GF-D8 (cell line): ENCODE data around the gene KNDC1.
"Not testable (repeated sequence)": the region's sequence is repeated elsewhere in the genome, so short reads cannot be mapped to it uniquely, and the experiment has no call there.

Experiments used
- DNase-seq: peaks from one replicate; lab custom pipeline; 2025; lab: John Stamatoyannopoulos, UW

The KNDC1 gene, protein sequence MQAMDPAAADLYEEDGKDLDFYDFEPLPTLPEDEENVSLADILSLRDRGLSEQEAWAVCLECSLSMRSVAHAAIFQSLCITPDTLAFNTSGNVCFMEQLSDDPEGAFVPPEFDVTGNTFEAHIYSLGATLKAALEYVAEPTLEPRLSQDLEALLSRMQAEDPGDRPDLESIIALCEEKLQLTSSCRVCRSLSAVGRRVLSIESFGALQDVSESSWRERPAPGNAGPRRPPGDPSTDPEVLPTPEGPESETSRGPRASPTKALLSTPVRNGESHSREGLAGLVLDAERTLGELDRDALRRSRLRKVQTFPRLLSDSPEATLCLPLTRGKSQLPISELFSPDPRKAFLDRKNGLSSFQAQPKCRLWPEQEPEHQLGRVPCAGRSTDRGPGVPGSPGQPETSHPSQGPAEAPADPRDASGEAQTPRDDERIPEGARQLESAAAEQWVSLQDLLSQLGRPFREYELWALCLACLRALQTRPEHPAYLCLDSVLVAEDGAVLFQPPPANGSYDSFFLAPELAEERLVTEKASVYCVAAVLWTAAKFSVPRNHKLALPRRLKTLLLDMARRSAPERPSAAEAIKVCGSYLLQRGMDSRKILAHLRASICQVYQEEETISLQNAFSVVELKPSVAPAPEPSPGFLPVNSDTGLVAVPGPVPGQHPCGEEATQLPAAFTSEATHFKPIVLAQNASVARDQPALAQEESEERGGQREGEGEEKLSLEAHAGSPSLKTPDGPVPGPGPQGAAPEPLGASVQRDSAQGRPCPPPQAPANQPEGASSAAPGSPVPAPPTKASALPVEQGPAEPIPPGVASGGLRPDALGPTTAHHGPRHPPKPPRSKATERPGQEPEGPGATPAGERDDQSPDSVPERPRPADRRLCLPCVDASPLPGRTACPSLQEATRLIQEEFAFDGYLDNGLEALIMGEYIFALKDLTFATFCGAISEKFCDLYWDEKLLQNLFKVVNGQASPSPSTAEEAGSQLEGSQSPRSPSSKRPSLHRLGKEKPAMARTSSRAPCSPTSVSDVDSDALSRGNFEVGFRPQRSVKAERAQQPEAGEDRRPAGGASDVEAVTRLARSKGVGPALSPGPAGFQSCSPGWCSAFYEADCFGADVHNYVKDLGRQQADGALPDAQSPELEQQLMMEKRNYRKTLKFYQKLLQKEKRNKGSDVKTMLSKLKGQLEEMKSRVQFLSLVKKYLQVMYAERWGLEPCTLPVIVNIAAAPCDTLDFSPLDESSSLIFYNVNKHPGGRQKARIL (N-terminal part only)

DNA sequence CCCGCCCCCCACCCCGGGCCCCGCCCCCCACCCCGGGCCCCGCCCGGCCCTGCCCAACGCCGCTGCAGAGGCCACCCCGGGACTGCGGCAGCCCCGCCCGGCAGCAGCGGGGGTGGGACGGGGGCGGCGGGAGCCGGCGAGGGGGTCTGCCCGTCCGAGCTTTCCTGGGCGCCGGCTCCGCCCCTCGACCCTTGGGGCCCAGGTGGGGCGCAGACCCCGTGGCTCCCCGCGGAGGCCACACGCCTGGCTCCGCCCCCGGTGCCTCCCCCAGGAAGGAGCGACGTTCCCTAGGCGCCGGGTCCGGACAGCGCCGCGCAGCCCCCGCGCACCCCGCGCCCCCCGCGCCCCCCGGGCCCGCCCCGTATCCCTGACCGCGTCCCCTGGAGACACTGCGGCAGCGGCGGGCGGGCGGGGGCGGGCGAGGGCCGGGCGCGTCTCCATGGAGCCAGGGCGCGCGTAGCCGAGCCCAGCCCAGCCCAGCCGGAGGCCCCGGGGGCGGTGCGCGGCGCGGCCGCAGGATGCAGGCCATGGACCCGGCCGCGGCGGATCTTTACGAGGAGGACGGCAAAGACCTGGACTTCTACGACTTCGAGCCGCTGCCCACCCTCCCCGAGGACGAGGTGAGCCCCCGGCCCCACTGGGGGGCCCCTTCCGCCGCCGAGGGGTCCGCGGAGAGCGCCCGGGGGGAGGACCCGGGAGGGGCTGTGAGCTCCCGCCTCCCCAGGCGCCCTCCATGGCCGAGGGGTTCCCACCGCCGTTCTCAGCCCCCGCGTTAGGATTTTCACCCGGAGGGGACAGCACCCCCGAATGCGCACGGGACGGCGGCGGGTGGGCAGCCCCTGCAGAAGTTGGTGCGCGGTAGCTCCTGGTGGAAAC lies at the start of gene KNDC1:
TSS of gene KNDC1 (plus strand) at position 270 of the 876 bp plus-strand sequence. CDS start at position 519, 249 bp downstream.
- DNase-seq = no peak

DNA sequence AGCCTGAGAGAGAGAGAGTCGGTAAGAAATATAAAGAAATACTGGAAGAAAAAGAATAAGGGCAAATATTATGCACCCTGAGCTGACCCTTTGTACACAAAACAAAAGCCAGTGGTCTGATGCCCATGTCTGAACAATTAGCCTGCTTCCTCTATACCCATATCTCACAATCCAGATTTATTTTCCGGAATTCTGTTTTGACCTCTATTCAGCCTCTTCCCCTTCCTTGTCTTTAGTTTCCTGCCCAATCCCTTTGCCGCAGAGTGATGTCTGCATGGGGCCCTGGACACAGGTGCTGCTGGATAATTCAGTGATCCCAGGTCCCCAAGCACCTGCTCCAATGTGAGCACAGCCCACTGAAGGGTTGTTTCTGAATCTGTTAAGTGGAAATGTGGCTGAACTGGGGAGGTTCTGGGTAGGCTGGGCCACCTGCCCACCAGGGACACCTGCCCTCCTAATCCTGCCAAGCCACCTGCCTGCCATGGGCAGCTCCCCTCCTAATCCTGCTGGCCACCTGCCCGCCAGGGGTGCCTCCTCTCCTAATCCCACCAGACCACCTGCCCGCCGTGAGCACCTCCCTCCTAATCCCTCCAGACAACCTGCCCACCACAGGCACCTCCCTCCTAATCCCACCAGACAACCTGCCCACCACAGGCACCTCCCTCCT lies 49.3 kb upstream of the KNDC1 start:
- no peak for DNase-seq

GRCh38 chr10:133111640-133112039 lies 48.4 kb upstream of the KNDC1 start:
- DNase-seq = not testable (repeated sequence)

DNA sequence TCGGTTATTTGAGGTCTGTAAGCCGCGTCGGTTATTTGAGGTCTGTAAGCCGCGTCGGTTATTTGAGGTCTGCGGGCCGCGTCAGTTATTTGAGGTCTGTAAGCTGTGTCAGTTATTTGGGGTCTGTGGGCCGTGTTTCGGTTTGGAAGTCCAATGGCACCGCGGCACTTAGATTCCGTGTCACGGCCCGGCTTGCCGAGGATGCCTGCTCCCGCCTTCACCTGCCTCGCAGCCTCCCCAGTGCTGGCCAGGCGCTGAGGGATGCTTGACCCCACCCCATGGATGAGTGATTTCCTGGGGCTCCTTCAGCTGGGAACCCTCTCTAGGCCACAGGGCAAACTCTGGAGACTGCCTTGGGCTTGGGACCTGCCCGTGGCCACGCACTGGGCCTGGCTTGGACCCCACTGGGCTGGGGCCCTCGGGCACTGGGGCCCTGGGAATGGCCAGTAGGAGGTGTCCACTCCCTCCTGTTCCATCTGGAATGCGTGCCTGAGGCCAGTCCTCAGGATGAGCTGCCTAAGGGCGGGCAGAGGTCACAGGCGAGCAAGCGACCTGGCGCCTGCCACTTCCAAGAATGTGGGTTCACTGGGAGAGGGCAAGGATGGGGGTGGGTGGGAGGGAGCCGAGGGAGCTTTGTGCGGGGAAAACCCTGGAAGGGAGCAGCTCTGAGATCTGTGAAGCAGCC lies 46.7 kb upstream of the KNDC1 start:
- DNase-seq = no peak

DNA sequence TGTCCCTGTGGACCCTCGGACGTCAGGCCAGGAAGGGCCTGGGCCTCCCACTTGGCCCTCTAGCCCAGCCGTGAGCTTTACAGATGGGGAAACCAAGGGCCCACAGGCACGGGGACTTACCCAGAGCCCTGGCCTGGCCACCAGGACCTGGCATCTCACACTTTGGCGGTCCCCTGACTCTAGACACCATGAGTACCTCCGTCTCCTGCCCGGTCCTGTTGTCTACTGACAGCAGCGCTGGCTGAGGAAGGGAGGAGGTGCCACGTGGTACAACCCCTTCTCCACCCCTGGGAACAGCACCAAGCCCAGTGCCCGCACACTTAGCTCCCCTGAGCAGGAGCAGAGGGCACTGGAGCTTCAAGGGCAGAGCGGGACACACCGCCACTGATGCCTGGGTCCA lies 46.2 kb upstream of the KNDC1 start:
- DNase-seq = no peak

GRCh38 chr10:133114251-133114650 lies 45.8 kb upstream of the KNDC1 start:
- DNase-seq = no peak

DNA sequence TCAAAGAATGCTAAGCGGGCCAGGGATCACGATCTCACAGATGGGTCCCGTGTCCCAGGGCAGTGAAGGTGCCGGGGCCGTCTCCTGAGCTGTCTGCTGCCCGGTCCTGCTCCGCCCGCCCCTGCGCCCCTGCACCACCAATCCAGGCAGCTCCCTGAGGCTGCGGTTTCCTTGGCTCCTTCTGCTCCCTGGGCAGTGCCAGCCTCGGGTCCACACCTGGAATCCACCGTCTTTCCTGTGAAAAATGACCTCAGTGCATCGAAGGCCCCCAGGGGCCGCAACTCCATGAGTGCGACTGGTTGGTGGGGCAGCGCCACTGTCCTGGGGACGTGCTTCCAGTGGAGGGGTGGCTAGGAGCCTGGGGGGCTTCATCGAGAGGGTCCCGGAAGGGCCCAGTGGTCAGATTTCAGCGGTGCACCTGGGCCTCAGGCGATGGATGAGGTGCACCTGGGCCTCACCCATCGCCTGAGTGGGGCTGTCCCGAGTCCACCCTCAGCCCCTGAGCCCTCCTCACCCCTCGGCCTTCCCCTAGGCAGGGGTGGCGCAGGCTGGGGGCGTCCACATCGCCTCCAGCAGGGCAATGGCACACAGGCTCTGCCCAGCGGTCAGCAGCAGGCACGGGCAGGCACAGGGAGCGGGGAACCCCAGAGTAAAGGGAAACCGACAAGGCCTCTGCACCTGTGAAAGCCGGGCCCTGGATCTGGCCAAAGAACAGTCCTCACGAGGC lies 45.1 kb upstream of the KNDC1 start:
- no peak for DNase-seq

GRCh38 chr10:133115453-133115842 lies 44.6 kb upstream of the KNDC1 start:
- DNase-seq = no peak

- no peak for DNase-seq
Measured at GRCh38 chr10:133115976-133116375, 44.0 kb upstream of the KNDC1 start.

GRCh38 chr10:133116455-133116854 lies 43.6 kb upstream of the KNDC1 start:
- DNase-seq = no peak

GRCh38 chr10:133117036-133117687 lies 42.9 kb upstream of the KNDC1 start:
- DNase-seq = no peak

- no peak for DNase-seq
Measured at GRCh38 chr10:133117688-133118071, 42.3 kb upstream of the KNDC1 start.

- no peak for DNase-seq
Measured at GRCh38 chr10:133121479-133121878, 38.5 kb upstream of the KNDC1 start.

DNA sequence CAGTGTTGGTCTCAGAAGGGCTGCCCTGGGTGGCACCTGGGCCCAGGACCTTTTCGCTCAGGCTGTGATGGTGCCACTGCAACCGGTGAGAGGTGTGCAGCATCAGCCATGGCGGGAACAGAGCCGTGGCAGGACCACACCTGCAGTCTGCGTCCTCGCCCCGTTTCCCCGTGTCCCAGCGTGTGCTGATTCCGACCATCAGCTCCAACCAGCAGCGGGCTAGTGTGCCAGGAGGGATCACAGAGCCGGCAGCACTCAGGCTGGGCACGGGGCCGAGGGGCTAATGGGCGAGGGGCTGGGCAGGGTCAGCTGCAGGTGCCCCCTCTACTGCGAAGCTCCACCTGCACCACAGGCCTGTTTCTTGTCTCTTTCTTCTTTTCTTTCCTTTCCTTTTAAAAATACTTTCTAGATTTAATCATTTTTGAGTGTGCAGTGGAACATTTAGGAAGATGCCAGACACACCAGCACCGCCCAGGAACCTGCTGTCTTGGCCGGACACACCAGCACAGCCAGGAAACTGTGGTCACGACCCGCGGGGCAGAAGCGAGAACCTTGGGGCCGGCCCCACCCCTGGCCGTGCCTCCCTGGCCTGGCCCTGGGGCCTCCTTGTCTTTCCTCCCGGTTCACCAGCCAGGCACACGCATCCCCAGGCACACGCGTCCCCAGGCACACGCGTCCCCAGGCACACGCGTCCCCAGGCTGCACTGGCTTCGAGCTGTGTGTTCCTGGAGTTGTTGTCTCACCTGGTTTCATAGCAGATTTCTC lies 37.7 kb upstream of the KNDC1 start:
- no peak for DNase-seq

DNA sequence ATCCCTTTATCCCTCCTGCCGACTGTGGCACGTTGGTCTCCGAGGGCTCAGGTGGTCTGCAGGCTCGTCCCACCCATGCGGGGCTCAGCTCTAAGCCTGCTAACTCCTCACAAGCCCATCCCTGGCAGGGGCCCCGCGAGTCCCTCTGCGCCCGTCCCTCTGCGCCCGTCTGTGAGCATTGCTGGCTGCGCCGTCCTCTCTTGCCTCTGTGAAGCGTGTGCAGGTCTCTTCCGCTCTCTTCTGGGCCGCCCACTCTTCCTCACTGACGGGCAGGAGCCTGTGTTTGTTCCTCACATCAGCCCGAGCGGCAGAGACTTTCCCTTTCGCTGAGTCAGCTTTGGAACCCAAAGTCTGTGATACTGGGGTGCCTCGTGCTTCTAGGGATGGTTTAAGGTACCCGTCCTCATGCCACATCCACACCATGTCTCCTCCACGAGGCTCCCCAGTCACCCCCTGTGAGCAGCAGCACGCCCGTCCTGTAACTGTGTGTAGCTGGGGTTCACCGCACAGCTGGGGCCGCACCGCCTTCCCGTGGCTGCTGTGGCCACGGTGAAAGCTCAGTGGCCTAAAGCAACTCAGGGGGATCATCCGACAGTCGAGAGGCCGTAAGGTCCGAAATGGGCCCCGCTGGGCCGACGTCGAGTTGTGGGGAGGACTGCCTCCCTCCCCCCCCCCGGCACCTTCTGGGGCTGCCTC lies 36.8 kb upstream of the KNDC1 start:
- no peak for DNase-seq

- DNase-seq = no peak
Measured at GRCh38 chr10:133123746-133124356, 36.2 kb upstream of the KNDC1 start.
